ENCODE results near the gene FLAD1.

Gene FLAD1

GRCh38 chr1:154982897-154983648 lies at the start of gene FLAD1:
FLAD1 (plus strand) TSS chr1:154983344; CDS start chr1:154983695, 351 bp downstream.
- DNase-seq (ENCODE audit: low spot score) = peak; percentile 99

- DNase-seq (ENCODE audit: low spot score) = no peak
Observed at GRCh38 chr1:154934358-154934948, 48.7 kb upstream of the FLAD1 start.

GRCh38 chr1:154935749-154936554 lies 47.2 kb upstream of the FLAD1 start:
- no peak for DNase-seq (ENCODE audit: low spot score)

GRCh38 chr1:154936555-154937084 lies 46.5 kb upstream of the FLAD1 start, which contains the start of gene PMVK:
PMVK (minus strand) TSS chr1:154936719; CDS start chr1:154936685, 34 bp downstream.
- peak; percentile 98 for DNase-seq (ENCODE audit: low spot score)

GRCh38 chr1:154937085-154937987 lies 45.8 kb upstream of the FLAD1 start:
- DNase-seq (ENCODE audit: low spot score) = peak; percentile 96

GRCh38 chr1:154937988-154938386 lies 45.2 kb upstream of the FLAD1 start:
- no peak for DNase-seq (ENCODE audit: low spot score)

GRCh38 chr1:154938604-154939399 lies 44.3 kb upstream of the FLAD1 start:
- no peak for DNase-seq (ENCODE audit: low spot score)

- no peak for DNase-seq (ENCODE audit: low spot score)
Observed at GRCh38 chr1:154940213-154940560, 43.0 kb upstream of the FLAD1 start.

GRCh38 chr1:154940651-154941194 lies 42.4 kb upstream of the FLAD1 start:
- DNase-seq (ENCODE audit: low spot score) = no peak

- DNase-seq (ENCODE audit: low spot score) = no peak
Observed at GRCh38 chr1:154941333-154942013, 41.7 kb upstream of the FLAD1 start.

- no peak for DNase-seq (ENCODE audit: low spot score)
Observed at GRCh38 chr1:154943649-154944400, 39.3 kb upstream of the FLAD1 start.

GRCh38 chr1:154944401-154945159 lies 38.6 kb upstream of the FLAD1 start:
- no peak for DNase-seq (ENCODE audit: low spot score)

GRCh38 chr1:154945160-154945961 lies 37.8 kb upstream of the FLAD1 start:
- DNase-seq (ENCODE audit: low spot score) = no peak

GRCh38 chr1:154945962-154946850 lies 36.9 kb upstream of the FLAD1 start:
- DNase-seq (ENCODE audit: low spot score) = no peak

- no peak for DNase-seq (ENCODE audit: low spot score)
Observed at GRCh38 chr1:154948079-154948478, 35.1 kb upstream of the FLAD1 start.

GRCh38 chr1:154951901-154952657 lies 31.1 kb upstream of the FLAD1 start:
- DNase-seq (ENCODE audit: low spot score) = no peak
